Measurements from ENCODE around the gene GLTPD2. TPM values are rescaled to one million over a fixed set of nuclear protein-coding genes. Genes with fewer than 3 reads are reported as not detected.

GLTPD2 gene
- total RNA-seq, 2 experiments from 2014 or later: not detected

GRCh38 chr17:4800462-4801196, 11.9 kb downstream of the GLTPD2 start:
- Mint-ChIP-seq H3K27me3 (no peaks in the 10 kb centered on the region), H3K4me3 (no peak overlapping the region), H3K27ac (no peak overlapping the region), H3K4me1 (peaks cover 18% of the 10 kb centered on the region), H3K36me3 (ENCODE audit: low read depth) (peaks cover 23% of the 10 kb centered on the region), H3K9me3 (no peaks in the 10 kb centered on the region)
- POLR2A ChIA-PET: interaction anchor here (2.1 kb wide), 1 partner anchor 11 kb away, joined by 12 read pairs; the partner anchor contains the start of gene GLTPD2
- CTCF ChIA-PET: interaction anchor here (3.1 kb wide), 1 partner anchor 10 kb away, joined by 17 read pairs; no protein-coding TSS in a partner anchor
- no peak for DNase-seq

DNA sequence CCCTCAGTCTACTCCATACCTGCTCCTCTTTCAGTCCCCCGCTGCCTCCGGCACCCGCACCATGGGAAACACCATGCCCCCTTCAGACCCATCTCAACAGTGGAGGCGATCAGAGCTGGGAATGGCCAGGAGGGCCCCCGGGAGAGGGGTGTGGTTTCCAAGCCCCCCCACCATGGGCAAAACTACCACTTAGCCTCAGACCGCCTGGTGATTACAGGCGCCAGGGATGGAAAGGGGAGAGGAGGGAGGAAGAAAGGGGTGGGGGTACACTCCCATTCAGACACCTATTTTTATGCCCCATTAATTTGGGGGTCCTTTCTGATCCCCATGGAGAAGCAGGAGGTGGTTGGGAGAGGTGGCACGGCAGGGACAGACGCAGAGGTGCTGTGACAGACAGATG, 13.5 kb downstream of the GLTPD2 start, which contains the start of gene C17orf114:
TSS of gene C17orf114 (minus strand) at position 101 of the 400 bp plus-strand sequence.
- Mint-ChIP-seq H3K36me3 (ENCODE audit: low read depth) (peaks cover 19% of the 10 kb centered on the region), H3K4me3 (no peak within 1 kb of the TSS), H3K27me3 (no peaks in the 10 kb centered on the region), H3K9me3 (no peaks in the 10 kb centered on the region), H3K4me1 (peaks cover 12% of the 10 kb centered on the region), H3K27ac (no peak within 1 kb of the TSS)
- CTCF ChIA-PET: interaction anchor here (0.7 kb wide), 1 partner anchor 12 kb away, joined by 3 read pairs; no protein-coding TSS in a partner anchor
- no peak for DNase-seq
- POLR2A ChIA-PET: no interaction called here

GRCh38 chr17:4806456-4806776, 17.7 kb downstream of the GLTPD2 start:
- H3K36me3 Mint-ChIP-seq (ENCODE audit: low read depth): peaks cover 4% of the 10 kb centered on the region
- H3K27ac Mint-ChIP-seq: no peak overlapping the region
- H3K4me1 Mint-ChIP-seq: peaks cover 23% of the 10 kb centered on the region
- peak overlapping the region; percentile 74 for H3K4me3 Mint-ChIP-seq
- ChIA-PET CTCF (interaction anchor here (1.3 to 3.6 kb wide), 4 partner anchors 10 to 82 kb away, joined by 3 to 17 read pairs (median 6); partner anchors contain the start of genes GLTPD2, MED11 and PSMB6), POLR2A (interaction anchor here (0.6 to 2.0 kb wide), 8 partner anchors 8 to 103 kb away, joined by 3 to 19 read pairs (median 4); partner anchors contain the start of genes ARRB2, GLTPD2, PELP1 and PSMB6)
- H3K9me3 Mint-ChIP-seq: no peaks in the 10 kb centered on the region
- H3K27me3 Mint-ChIP-seq: no peaks in the 10 kb centered on the region
- no peak for DNase-seq

GRCh38 chr17:4806777-4807604, 18.2 kb downstream of the GLTPD2 start, which contains the start of gene PLD2:
PLD2 (plus strand) TSS chr17:4807152; CDS start chr17:4807773, 621 bp downstream.
- H3K9me3 Mint-ChIP-seq: no peaks in the 10 kb centered on the region
- peaks cover 4% of the 10 kb centered on the region for H3K36me3 Mint-ChIP-seq (ENCODE audit: low read depth)
- H3K27me3 Mint-ChIP-seq: no peaks in the 10 kb centered on the region
- H3K27ac Mint-ChIP-seq: no peak within 1 kb of the TSS
- ChIA-PET CTCF (interaction anchor here (1.3 to 3.6 kb wide), 4 partner anchors 11 to 82 kb away, joined by 3 to 17 read pairs (median 6); partner anchors contain the start of genes GLTPD2, MED11 and PSMB6), POLR2A (interaction anchor here (0.6 to 2.0 kb wide), 12 partner anchors 9 to 104 kb away, joined by 3 to 19 read pairs (median 4); partner anchors contain the start of genes ARRB2, GLTPD2, MINK1 and PELP1)
- peak; percentile 88 for DNase-seq
- H3K4me3 Mint-ChIP-seq: peak within 1 kb of the TSS; percentile 74
- H3K4me1 Mint-ChIP-seq: peaks cover 23% of the 10 kb centered on the region

DNA sequence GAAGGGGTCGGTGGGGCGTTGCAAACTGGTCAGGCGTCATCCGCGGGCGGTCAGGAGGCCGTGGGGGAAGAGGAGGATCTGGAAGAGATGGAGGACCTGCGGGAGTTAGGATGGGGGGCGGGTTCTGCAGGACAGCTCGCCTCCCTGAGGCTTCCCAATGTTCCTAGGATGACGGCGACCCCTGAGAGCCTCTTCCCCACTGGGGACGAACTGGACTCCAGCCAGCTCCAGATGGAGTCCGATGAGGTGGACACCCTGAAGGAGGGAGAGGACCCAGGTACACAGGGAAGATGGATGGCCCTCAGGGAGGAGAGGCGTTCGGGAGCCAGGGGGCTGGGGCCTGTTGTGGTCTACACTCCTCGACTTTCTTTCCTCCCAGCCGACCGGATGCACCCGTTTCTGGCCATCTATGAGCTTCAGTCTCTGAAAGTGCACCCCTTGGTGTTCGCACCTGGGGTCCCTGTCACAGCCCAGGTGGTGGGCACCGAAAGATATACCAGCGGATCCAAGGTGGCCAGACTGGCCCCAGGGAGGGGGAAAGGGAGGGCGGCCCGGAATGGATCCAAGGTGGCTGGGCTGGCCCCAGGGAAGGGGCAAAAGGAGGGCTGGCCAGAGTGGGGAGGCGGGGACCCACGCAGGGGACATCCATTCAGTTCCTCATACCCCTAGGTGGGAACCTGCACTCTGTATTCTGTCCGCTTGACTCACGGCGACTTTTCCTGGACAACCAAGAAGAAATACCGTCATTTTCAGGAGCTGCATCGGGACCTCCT, 19.0 kb downstream of the GLTPD2 start:
- DNase-seq: no peak
- POLR2A ChIA-PET: interaction anchor here (0.7 to 2.0 kb wide), 11 partner anchors 10 to 98 kb away, joined by 3 to 19 read pairs (median 4); partner anchors contain the start of genes ARRB2, GLTPD2, MINK1 and PSMB6
- H3K27ac Mint-ChIP-seq: no peak overlapping the region
- peak overlapping the region; percentile 73 for H3K4me3 Mint-ChIP-seq
- H3K9me3 Mint-ChIP-seq: no peaks in the 10 kb centered on the region
- no peaks in the 10 kb centered on the region for H3K27me3 Mint-ChIP-seq
- H3K4me1 Mint-ChIP-seq: peaks cover 23% of the 10 kb centered on the region
- CTCF ChIA-PET: interaction anchor here (1.4 to 3.6 kb wide), 3 partner anchors 12 to 81 kb away, joined by 4 to 17 read pairs (median 7); partner anchors contain the start of genes GLTPD2 and PSMB6
- H3K36me3 Mint-ChIP-seq (ENCODE audit: low read depth): peaks cover 4% of the 10 kb centered on the region

DNA sequence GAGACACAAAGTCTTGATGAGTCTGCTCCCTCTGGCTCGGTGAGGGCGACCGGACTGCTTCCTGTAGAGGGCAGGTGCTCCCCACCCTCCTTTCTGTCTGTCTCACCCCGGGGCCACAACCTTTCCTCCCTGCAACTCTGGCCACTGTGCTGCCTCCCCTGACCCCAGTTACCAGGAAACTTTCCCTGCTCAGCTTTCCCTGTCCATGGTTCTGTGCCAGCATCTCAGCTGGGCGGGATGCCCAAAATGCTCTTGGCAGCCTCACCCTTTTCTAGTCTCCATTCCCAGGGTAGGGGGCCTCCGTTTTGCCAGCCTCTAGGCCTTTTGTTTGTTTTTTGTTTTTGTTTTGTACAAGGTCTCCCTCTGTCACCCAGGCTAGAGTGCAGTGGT, 19.6 kb downstream of the GLTPD2 start:
- no peak for DNase-seq
- ChIA-PET POLR2A (interaction anchor here (0.9 kb wide), 1 partner anchor 12 kb away, joined by 4 read pairs; the partner anchor contains the start of gene PSMB6), CTCF (interaction anchor here (3.6 kb wide), 1 partner anchor 18 kb away, joined by 17 read pairs; the partner anchor contains the start of gene GLTPD2)
- peaks cover 23% of the 10 kb centered on the region for H3K4me1 Mint-ChIP-seq
- H3K27me3 Mint-ChIP-seq: no peaks in the 10 kb centered on the region
- H3K4me3 Mint-ChIP-seq: peak overlapping the region; percentile 73
- H3K36me3 Mint-ChIP-seq (ENCODE audit: low read depth): peaks cover 4% of the 10 kb centered on the region
- no peak overlapping the region for H3K27ac Mint-ChIP-seq
- no peaks in the 10 kb centered on the region for H3K9me3 Mint-ChIP-seq

GRCh38 chr17:4810696-4811290, 22.0 kb downstream of the GLTPD2 start:
- ChIA-PET POLR2A (interaction anchor here (2.3 kb wide), 1 partner anchor 98 kb away, joined by 5 read pairs; no protein-coding TSS in a partner anchor), CTCF (no interaction called here)
- H3K36me3 Mint-ChIP-seq (ENCODE audit: low read depth): peaks cover 4% of the 10 kb centered on the region

DNA sequence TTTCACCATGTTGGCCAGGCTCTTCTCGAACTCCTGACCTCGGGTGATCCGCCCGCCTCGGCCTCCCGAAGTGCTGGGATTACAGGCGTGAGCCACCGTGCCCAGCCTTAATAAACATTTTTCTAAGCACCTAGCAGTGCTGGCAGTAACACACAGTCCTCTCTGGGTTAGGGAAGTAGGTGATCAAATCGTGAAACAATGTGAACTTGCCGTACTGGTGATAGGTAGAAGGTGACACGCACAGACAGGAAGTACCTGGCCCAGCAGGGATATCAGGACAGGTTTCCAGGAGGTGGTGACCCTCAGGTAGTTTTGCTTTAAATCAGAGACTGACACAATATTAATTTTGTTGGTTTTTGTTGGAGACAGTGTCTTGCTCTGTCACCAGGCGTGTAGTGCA, 22.7 kb downstream of the GLTPD2 start:
- Mint-ChIP-seq H3K27ac (no peak overlapping the region), H3K36me3 (ENCODE audit: low read depth) (peaks cover 4% of the 10 kb centered on the region), H3K4me1 (peaks cover 16% of the 10 kb centered on the region), H3K4me3 (no peak overlapping the region), H3K27me3 (no peaks in the 10 kb centered on the region), H3K9me3 (no peaks in the 10 kb centered on the region)
- ChIA-PET CTCF (no interaction called here), POLR2A (no interaction called here)
- no peak for DNase-seq

More at GRCh38 chr17:4810696-4811290, 22.0 kb downstream of the GLTPD2 start:
- no peak for DNase-seq
- Mint-ChIP-seq H3K27ac (no peak overlapping the region), H3K4me3 (no peak overlapping the region), H3K27me3 (no peaks in the 10 kb centered on the region), H3K9me3 (no peaks in the 10 kb centered on the region), H3K4me1 (peaks cover 21% of the 10 kb centered on the region)

- Mint-ChIP-seq H3K9me3 (no peaks in the 10 kb centered on the region), H3K27ac (no peak overlapping the region), H3K27me3 (no peaks in the 10 kb centered on the region), H3K4me1 (peaks cover 12% of the 10 kb centered on the region), H3K4me3 (no peak overlapping the region), H3K36me3 (ENCODE audit: low read depth) (peaks cover 4% of the 10 kb centered on the region)
- ChIA-PET CTCF (interaction anchor here (0.8 kb wide), 1 partner anchor 22 kb away, joined by 3 read pairs; no protein-coding TSS in a partner anchor), POLR2A (no interaction called here)
- no peak for DNase-seq
Measured at GRCh38 chr17:4812690-4813089, 23.9 kb downstream of the GLTPD2 start.

GRCh38 chr17:4815043-4815675, 26.4 kb downstream of the GLTPD2 start:
- ChIA-PET POLR2A (no interaction called here), CTCF (no interaction called here)
- H3K27ac Mint-ChIP-seq: no peak overlapping the region

GRCh38 chr17:4816826-4817225, 28.1 kb downstream of the GLTPD2 start:
- H3K9me3 Mint-ChIP-seq: no peaks in the 10 kb centered on the region
- no peak overlapping the region for H3K27ac Mint-ChIP-seq
- POLR2A ChIA-PET: no interaction called here
- CTCF ChIA-PET: no interaction called here
- no peaks in the 10 kb centered on the region for H3K27me3 Mint-ChIP-seq
- no peak overlapping the region for H3K4me3 Mint-ChIP-seq
- H3K4me1 Mint-ChIP-seq: no peaks in the 10 kb centered on the region
- no peak for DNase-seq
- H3K36me3 Mint-ChIP-seq (ENCODE audit: low read depth): no peaks in the 10 kb centered on the region

More at GRCh38 chr17:4815043-4815675, 26.4 kb downstream of the GLTPD2 start:
- Mint-ChIP-seq H3K4me1 (peaks cover 2% of the 10 kb centered on the region), H3K36me3 (ENCODE audit: low read depth) (no peaks in the 10 kb centered on the region), H3K4me3 (no peak overlapping the region), H3K9me3 (no peaks in the 10 kb centered on the region), H3K27me3 (no peaks in the 10 kb centered on the region)
- DNase-seq: no peak

Measured in activated CD4-positive, alpha-beta memory T cell treated with anti-CD3 and anti-CD28 coated beads, Interleukin-2, amount 10 ng/mL, durations not matched to agents 7 days and 5 days (primary cell).